Endothelial cell of umbilical vein (primary cell): ENCODE data around the gene KRT222. TPM values are rescaled to one million over a fixed set of nuclear protein-coding genes. Genes with fewer than 3 reads are reported as not detected.
A peak's percentile ranks its signal among the peaks of the same experiment; 100 is the strongest.

Source experiments
- BruUV-seq: library from RNA; stranded (reverse); fragments of 400-500 nt; replicated peaks from 2 replicates; lab custom pipeline; 2021; lab: Mats Ljungman, UMichigan
- CTCF ChIA-PET: fragments of 300-600, 350-600 bp; sonication (Branson Sonifier 250); formaldehyde crosslinking; loops from one replicate; lab custom pipeline; 2021; ENCODE audit warnings: antibody characterized with exemption, inconsistent platforms; lab: Charles Lee
- POLR2A ChIA-PET: fragments of 300-600, 350-600 bp; sonication (Branson Sonifier 250); formaldehyde crosslinking; loops from one replicate; lab custom pipeline; 2021; ENCODE audit warnings: antibody characterized with exemption, inconsistent platforms; lab: Charles Lee
- DNase-seq: peaks from one replicate; pipeline ENCODE4 v3.0.0-alpha.2; 2011; ENCODE audit warnings: low read depth, low spot score
- FAIRE-seq: peaks from 2 replicates; lab custom pipeline; 2011; peaks lifted over from hg19 to GRCh38; lab: Jason Lieb, UNC
- H2AFZ ChIP-seq: 2 replicates; pipeline ENCODE4 v1.6.0; 2012; ENCODE audit warnings: low read depth, low read length, control low read depth, inconsistent platforms
- H3K27ac ChIP-seq: 2 replicates; pipeline ENCODE4 v1.5.1; 2011; ENCODE audit warnings: low read depth, mild to moderate bottlenecking, control low read depth, low read length, moderate library complexity; ENCODE audit not compliant: insufficient read depth
- H3K27me3 ChIP-seq, 2 experiments: 2 replicates each; pipeline versions ENCODE4 v1.6.0 to v1.6.1; 2011; ENCODE audit warnings: low read length in 2 of 2, mixed read lengths in 1 of 2; ENCODE audit not compliant: control insufficient read depth in 2 of 2, insufficient read depth in 2 of 2
- H3K36me3 ChIP-seq, 2 experiments: 2 replicates in 1 of 2; 3 replicates in 1 of 2; pipeline ENCODE4 v1.5.1; 2011; ENCODE audit warnings: low read length in 2 of 2, mild to moderate bottlenecking in 1 of 2, moderate library complexity in 1 of 2; ENCODE audit not compliant: control insufficient read depth in 2 of 2, insufficient read depth in 2 of 2; ENCODE audit errors: extremely low read depth in 1 of 2
- H3K4me1 ChIP-seq: 3 replicates; pipeline ENCODE4 v1.5.1; 2011; ENCODE audit warnings: mild to moderate bottlenecking, low read length; ENCODE audit not compliant: control insufficient read depth, insufficient read depth; ENCODE audit errors: extremely low read depth
- H3K4me2 ChIP-seq: 2 replicates; pipeline ENCODE4 v1.6.1; 2011; ENCODE audit warnings: low read length, control low read depth, mixed read lengths; ENCODE audit not compliant: insufficient read depth
- H3K4me3 ChIP-seq, 3 experiments: fragments of 200-600 bp in 1 of 3; sonication (generic), shearing (Covaris generic) in 1 of 3; replicated peaks in 1 of 3; 2 replicates each; pipeline ENCODE4 v1.5.1; 2011 to 2016; ENCODE audit warnings: control low read depth in 3 of 3, low read length in 3 of 3, mild to moderate bottlenecking in 2 of 3, inconsistent platforms in 1 of 3, low read depth in 1 of 3, moderate library complexity in 1 of 3; ENCODE audit not compliant: insufficient read depth in 1 of 3
- H3K79me2 ChIP-seq: 2 replicates; pipeline ENCODE4 v1.6.0; 2012; ENCODE audit warnings: low read length, inconsistent platforms; ENCODE audit not compliant: control insufficient read depth, insufficient read depth
- H3K9ac ChIP-seq: replicated peaks from 2 replicates; pipeline ENCODE3; 2011; ENCODE audit warnings: low read length, control low read depth; ENCODE audit not compliant: insufficient read depth; ENCODE audit errors: extremely low read depth
- H3K9me1 ChIP-seq: replicated peaks from 3 replicates; pipeline ENCODE4 v1.6.0; 2011; ENCODE audit warnings: mild to moderate bottlenecking, low read length; ENCODE audit not compliant: control insufficient read depth, insufficient read depth; ENCODE audit errors: extremely low read depth
- H3K9me3 ChIP-seq: replicated peaks from 2 replicates; pipeline ENCODE4 v1.5.1; 2012; ENCODE audit warnings: low read length, inconsistent platforms; ENCODE audit not compliant: control insufficient read depth, insufficient read depth
- H4K20me1 ChIP-seq: replicated peaks from 2 replicates; pipeline ENCODE3; 2011; ENCODE audit warnings: mild to moderate bottlenecking, low read length; ENCODE audit not compliant: control insufficient read depth, insufficient read depth; ENCODE audit errors: extremely low read depth
- CTCF ChIP-seq, 2 donors: IDR thresholded peaks; 1 replicate in 1 of 2; 2 replicates in 1 of 2; pipeline ENCODE4 v1.5.1; 2011; ENCODE audit warnings: low read length in 2 of 2, mild to moderate bottlenecking in 2 of 2, moderate library complexity in 2 of 2, control low read depth in 1 of 2, inconsistent platforms in 1 of 2, low read depth in 1 of 2; ENCODE audit not compliant: insufficient read depth in 1 of 2; ENCODE audit errors: extremely low read depth in 1 of 2
- EZH2 ChIP-seq: IDR thresholded peaks from 2 replicates; pipeline ENCODE4 v1.6.1; 2012; ENCODE audit warnings: borderline replicate concordance, low read depth, mild to moderate bottlenecking, moderate library complexity, low read length, inconsistent platforms; ENCODE audit not compliant: severe bottlenecking
- FOS ChIP-seq: IDR thresholded peaks from 2 replicates; pipeline ENCODE4 v1.6.1; 2011; ENCODE audit warnings: mild to moderate bottlenecking, low read length, moderate library complexity, borderline replicate concordance; ENCODE audit not compliant: insufficient read depth
- GATA2 ChIP-seq: IDR thresholded peaks from 2 replicates; pipeline ENCODE4 v1.7.0; 2011; ENCODE audit warnings: low read depth, mild to moderate bottlenecking, moderate library complexity, mixed read lengths, low read length; ENCODE audit not compliant: insufficient read length, insufficient read depth
- JUN ChIP-seq: IDR thresholded peaks from 2 replicates; pipeline ENCODE4 v1.6.1; 2011; ENCODE audit warnings: borderline replicate concordance, low read depth; ENCODE audit not compliant: insufficient read length, insufficient read depth
- MAX ChIP-seq: IDR thresholded peaks from 2 replicates; pipeline ENCODE4 v1.6.1; 2011; ENCODE audit not compliant: insufficient read depth, insufficient read length
- POLR2A ChIP-seq: IDR thresholded peaks from 2 replicates; pipeline ENCODE4 v1.6.1; 2012; ENCODE audit warnings: low read depth, mild to moderate bottlenecking, control low read depth, low read length
- dilution Hi-C: fragments of 300-500 bp; cut with MboI; formaldehyde crosslinking; loops from one replicate; pipeline ENCODE4 v1.15.0; 2019; ENCODE audit warnings: low sequenced_read_pairs; ENCODE audit not compliant: extremely low pct_ligation_motif_present
- intact Hi-C: fragments of 100-400 bp; cut with micrococcal nuclease; formaldehyde crosslinking; loops from one replicate; pipeline ENCODE4 v1.10.0; 2022
- polyA plus RNA-seq, 4 experiments: library from polyadenylated mRNA; depleted of rRNA in 3 of 4; stranded (reverse) in 3 of 4; unstranded in 1 of 4; fragments of >200 nt; gene quantifications; 2 replicates each; pipeline versions ENCODE4 v1.2.1 to v1.2.3, GENCODE V29; 2011 to 2012; ENCODE audit warnings: missing spikeins in 1 of 4
- total RNA-seq: library from RNA; stranded (reverse); gene quantifications from 2 replicates; pipeline ENCODE4 v1.2.3, GENCODE V29; 2021

KRT222 gene
- total and polyA plus RNA-seq, 2 donors (not counting 3 experiments of a cell fraction or from before 2014, with no cell fraction given), result not detected

GRCh38 chr17:40647624-40648383 is 17.2 kb downstream of the KRT222 start, which contains the start of gene SMARCE1:
SMARCE1 (minus strand) TSS chr17:40647818; CDS start chr17:40645802, 2,016 bp downstream.
- H3K9ac ChIP-seq, result peak within 1 kb of the TSS; percentile 100
- no peaks in the 10 kb centered on the region for H3K9me3 ChIP-seq
- no peak for FAIRE-seq
- peaks cover 2% of the 10 kb centered on the region for H4K20me1 ChIP-seq
- no peaks in the 10 kb centered on the region for H3K27me3 ChIP-seq
- H2AFZ ChIP-seq, result peak within 1 kb of the TSS; percentile 94
- peak; percentile 83 for DNase-seq
- H3K79me2 ChIP-seq, result peaks cover 44% of the 10 kb centered on the region
- no peaks in the 10 kb centered on the region for H3K9me1 ChIP-seq
- dilution Hi-C loops (no loop called here), intact Hi-C loops (loop anchor here (1.0 to 10.0 kb wide), 3 partner anchors 143 to 1017 kb away; no protein-coding TSS in a partner anchor)
- BruUV-seq, result no TSS peak
- peaks cover 22% of the 10 kb centered on the region for H3K4me1 ChIP-seq
- peak within 1 kb of the TSS; percentile 100 for H3K4me2 ChIP-seq
- ChIA-PET POLR2A (no interaction called here), CTCF (interaction anchor here (0.7 to 2.8 kb wide), 7 partner anchors 21 to 1015 kb away, joined by 3 to 11 read pairs (median 4); no protein-coding TSS in a partner anchor)
- peaks cover 1 to 16% of the 10 kb centered on the region in 2 experiments for H3K36me3 ChIP-seq
- peak within 1 kb of the TSS; percentile 96 for H3K27ac ChIP-seq
- peak within 1 kb of the TSS; percentile 62 to 100 (median 100) for H3K4me3 ChIP-seq
- TF ChIP-seq GATA2 (no peak), POLR2A (peak; percentile 66)

- no peaks in the 10 kb centered on the region for H3K9me1 ChIP-seq
- no peaks in the 10 kb centered on the region for H3K27me3 ChIP-seq
- peak overlapping the region; percentile 96 for H3K27ac ChIP-seq
- H3K9ac ChIP-seq, result peak overlapping the region; percentile 100
- H3K79me2 ChIP-seq, result peaks cover 48% of the 10 kb centered on the region
- ChIA-PET CTCF (interaction anchor here (0.7 to 2.8 kb wide), 8 partner anchors 8 to 1016 kb away, joined by 3 to 11 read pairs (median 3); no protein-coding TSS in a partner anchor), POLR2A (no interaction called here)
- peaks cover 2% of the 10 kb centered on the region for H4K20me1 ChIP-seq
- H3K4me2 ChIP-seq, result peak overlapping the region; percentile 100
- H2AFZ ChIP-seq, result peak overlapping the region; percentile 94
- TF ChIP-seq EZH2 (no peak), MAX (no peak), JUN (no peak), CTCF (IDR thresholded peaks at IDR 0.05; ENCODE audit: extremely low read depth in 1 of 2, insufficient read depth in 1 of 2, low read depth in 1 of 2, low read length in 2 of 2) (no peak), FOS (no peak)
- H3K4me3 ChIP-seq, result peak overlapping the region; percentile 62 to 100 (median 100)
- peaks cover 5 to 22% of the 10 kb centered on the region in 2 experiments for H3K36me3 ChIP-seq
- peak; percentile 66 for DNase-seq
- dilution Hi-C loops, result no loop called here
- peaks cover 22% of the 10 kb centered on the region for H3K4me1 ChIP-seq
- BruUV-seq, result TSS peak; percentile 58
- intact Hi-C loops, result loop anchor here (10.0 kb wide), 1 partner anchor 1018 kb away; no protein-coding TSS in a partner anchor
- H3K9me3 ChIP-seq, result no peaks in the 10 kb centered on the region
- no peak for FAIRE-seq
Measured at GRCh38 chr17:40646791-40647623, 18.0 kb downstream of the KRT222 start.
